Measurements from ENCODE around the gene CDKN3.

DNA sequence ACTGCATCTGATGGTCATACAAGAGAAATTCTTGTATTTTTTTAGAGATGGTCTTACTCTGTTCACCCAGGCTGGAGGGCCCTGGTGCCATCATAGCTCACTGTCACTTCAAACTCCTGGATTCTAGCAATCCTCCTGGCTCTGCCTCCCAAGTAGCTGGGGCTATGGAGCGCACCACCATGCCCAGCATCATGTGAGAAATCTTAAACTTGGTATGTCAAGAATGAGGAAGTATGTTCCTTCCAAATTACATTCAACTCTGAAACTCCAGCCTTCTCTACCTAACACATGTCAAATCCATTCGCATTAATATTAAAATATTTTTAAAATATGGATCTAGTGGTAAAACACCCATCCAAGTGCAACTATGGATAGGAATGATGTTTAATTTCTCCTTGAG lies 27.5 kb upstream of the CDKN3 start:
- TF ChIP-seq, protein P1, sequence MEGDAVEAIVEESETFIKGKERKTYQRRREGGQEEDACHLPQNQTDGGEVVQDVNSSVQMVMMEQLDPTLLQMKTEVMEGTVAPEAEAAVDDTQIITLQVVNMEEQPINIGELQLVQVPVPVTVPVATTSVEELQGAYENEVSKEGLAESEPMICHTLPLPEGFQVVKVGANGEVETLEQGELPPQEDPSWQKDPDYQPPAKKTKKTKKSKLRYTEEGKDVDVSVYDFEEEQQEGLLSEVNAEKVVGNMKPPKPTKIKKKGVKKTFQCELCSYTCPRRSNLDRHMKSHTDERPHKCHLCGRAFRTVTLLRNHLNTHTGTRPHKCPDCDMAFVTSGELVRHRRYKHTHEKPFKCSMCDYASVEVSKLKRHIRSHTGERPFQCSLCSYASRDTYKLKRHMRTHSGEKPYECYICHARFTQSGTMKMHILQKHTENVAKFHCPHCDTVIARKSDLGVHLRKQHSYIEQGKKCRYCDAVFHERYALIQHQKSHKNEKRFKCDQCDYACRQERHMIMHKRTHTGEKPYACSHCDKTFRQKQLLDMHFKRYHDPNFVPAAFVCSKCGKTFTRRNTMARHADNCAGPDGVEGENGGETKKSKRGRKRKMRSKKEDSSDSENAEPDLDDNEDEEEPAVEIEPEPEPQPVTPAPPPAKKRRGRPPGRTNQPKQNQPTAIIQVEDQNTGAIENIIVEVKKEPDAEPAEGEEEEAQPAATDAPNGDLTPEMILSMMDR (conservative IDR thresholded peaks at IDR 0.05; ENCODE audit: low read length) = no peak
- no peak for TF ChIP-seq EZH2phosphoT487 (IDR thresholded peaks at IDR 0.05; ENCODE audit: borderline replicate concordance)

Data from Loucy (cell line).